WTC11 (cell line): ENCODE data around the gene SRRT. TPM values are rescaled to one million over a fixed set of nuclear protein-coding genes. Genes with fewer than 3 reads are reported as not detected.
A peak's percentile ranks its signal among the peaks of the same experiment; 100 is the strongest.

Experiments used
- AFF4 ChIP-seq: sonication (generic); formaldehyde crosslinking; IDR thresholded peaks from 2 replicates; pipeline ENCODE4 v1.8.1; 2023; ENCODE audit warnings: mild to moderate bottlenecking, missing genetic modification reagents, borderline replicate concordance
- AR ChIP-seq: fragments of 250-450 bp; sonication (Bioruptor Pico); IDR thresholded peaks from 2 replicates; pipeline ENCODE4 v1.9.0; 2021; ENCODE audit warnings: mild to moderate bottlenecking
- ARID4B ChIP-seq: sonication (generic); formaldehyde crosslinking; IDR thresholded peaks from 2 replicates; pipeline ENCODE4 v1.8.0; 2023; ENCODE audit warnings: missing genetic modification reagents, mild to moderate bottlenecking, borderline replicate concordance
- CBFB ChIP-seq: sonication (generic); formaldehyde crosslinking; IDR thresholded peaks from 2 replicates; pipeline ENCODE4 v1.8.1; 2022; ENCODE audit warnings: mild to moderate bottlenecking, low read depth, missing genetic modification reagents
- CTCF ChIP-seq: fragments of 200-600 bp; IDR thresholded peaks from 2 replicates; pipeline ENCODE4 v1.8.0; 2022; ENCODE audit warnings: antibody characterized with exemption
- ETV6 ChIP-seq: sonication (generic); formaldehyde crosslinking; IDR thresholded peaks from 2 replicates; pipeline ENCODE4 v1.8.1; 2022; ENCODE audit warnings: mild to moderate bottlenecking, missing genetic modification reagents
- IRF2 ChIP-seq: sonication (generic); formaldehyde crosslinking; IDR thresholded peaks from 2 replicates; pipeline ENCODE4 v1.8.0; 2022; ENCODE audit warnings: low read depth, missing genetic modification reagents, borderline replicate concordance
- MAX ChIP-seq: sonication (generic); formaldehyde crosslinking; IDR thresholded peaks from 2 replicates; pipeline ENCODE4 v1.8.0; 2022; ENCODE audit warnings: mild to moderate bottlenecking, missing genetic modification reagents
- MYBL2 ChIP-seq: sonication (generic); formaldehyde crosslinking; IDR thresholded peaks from 2 replicates; pipeline ENCODE4 v1.8.1; 2023; ENCODE audit warnings: mild to moderate bottlenecking, moderate library complexity, missing genetic modification reagents
- RELA ChIP-seq: sonication (generic); formaldehyde crosslinking; IDR thresholded peaks from 2 replicates; pipeline ENCODE4 v1.8.1; 2022; ENCODE audit warnings: missing genetic modification reagents, mild to moderate bottlenecking, borderline replicate concordance
- RORB ChIP-seq: fragments of 250-450 bp; sonication (Bioruptor Pico); IDR thresholded peaks from 2 replicates; pipeline ENCODE4 v1.9.0; 2021; ENCODE audit warnings: mild to moderate bottlenecking
- ZBTB21 ChIP-seq: sonication (generic); formaldehyde crosslinking; IDR thresholded peaks from 2 replicates; pipeline ENCODE4 v1.8.1; 2023; ENCODE audit warnings: mild to moderate bottlenecking, missing genetic modification reagents, borderline replicate concordance
- ZSCAN18 ChIP-seq: fragments of 250-450 bp; sonication (Bioruptor Pico); IDR thresholded peaks from 2 replicates; pipeline ENCODE4 v2.1.2; 2022; ENCODE audit warnings: mild to moderate bottlenecking, moderate library complexity
- total RNA-seq: library from RNA; stranded (reverse); gene quantifications from 3 replicates; pipeline ENCODE4 v1.2.3, GENCODE V29; 2021

SRRT gene
- total RNA-seq, 1 experiment from 2014 or later = 238 TPM

GRCh38 chr7:100874577-100875355 is at the start of gene SRRT (continued):
- TF ChIP-seq AFF4 (CRISPR knock-in tag) (peak; percentile 89; the same call in 1 of the 2 replicates), ZSCAN18 (no peak), RORB (CRISPR knock-in tag) (no peak), ETV6 (no peak; the same call in 1 of the 2 replicates), MYBL2 (peak; percentile 99), CTCF (no peak), MAX (CRISPR knock-in tag) (peak; percentile 68; the same call in 1 of the 2 replicates), ZBTB21 (CRISPR knock-in tag) (peak; percentile 64; the same call in 1 of the 2 replicates), CBFB (no peak), RELA (CRISPR knock-in tag) (no peak), AR (CRISPR knock-in tag) (no peak), IRF2 (CRISPR knock-in tag) (no peak), ARID4B (CRISPR knock-in tag) (peak; percentile 61; the same call in 1 of the 2 replicates)
